Left lung (tissue), 10 donors: ENCODE data around the gene KRT32. TPM values are rescaled to one million over a fixed set of nuclear protein-coding genes. Genes with fewer than 3 reads are reported as not detected.

Source experiments
- ATAC-seq: fragments of 200-7000 bp; cut with Tn5 transposase; one replicate; pipeline ENCODE4 v1.9.1; 2020; ENCODE audit warnings: moderate library complexity
- DNase-seq, 4 donors: peaks; one replicate each; pipeline ENCODE4 v3.0.0-alpha.2; 2013 to 2020
- H3K27ac ChIP-seq, 2 donors: fragments of 200-600 bp; sonication (generic) in 1 of 2; one replicate each; pipeline versions ENCODE4 v1.5.0 to v1.8.0; 2020 to 2021
- H3K27me3 ChIP-seq, 2 donors: fragments of 200-600 bp; sonication (generic) in 1 of 2; one replicate each; pipeline versions ENCODE4 v1.5.0 to v1.8.0; 2020 to 2021
- H3K36me3 ChIP-seq, 2 donors: fragments of 200-600 bp; sonication (generic) in 1 of 2; one replicate each; pipeline versions ENCODE4 v1.5.0 to v1.8.0; 2020 to 2021
- H3K4me1 ChIP-seq, 2 donors: fragments of 200-600 bp; one replicate each; pipeline ENCODE4 v1.8.0; 2021
- H3K4me3 ChIP-seq, 2 donors: fragments of 200-600 bp; sonication (generic) in 1 of 2; one replicate each; pipeline versions ENCODE4 v1.5.0 to v1.8.0; 2020 to 2021; ENCODE audit warnings: mild to moderate bottlenecking in 1 of 2
- H3K9me3 ChIP-seq, 2 donors: fragments of 200-600 bp; sonication (generic) in 1 of 2; one replicate each; pipeline versions ENCODE4 v1.5.0 to v1.8.0; 2020 to 2021
- CTCF ChIP-seq, 2 donors: fragments of 200-600 bp; sonication (generic) in 1 of 2; IDR thresholded peaks; one replicate each; pipeline versions ENCODE4 v1.5.0 to v1.8.0; 2021; ENCODE audit warnings: antibody characterized with exemption in 2 of 2
- intact Hi-C, 2 donors: fragments of 100-400 bp; cut with DNase I; formaldehyde crosslinking; loops; one replicate each; pipeline versions ENCODE4 v1.11.2 to v1.14.2; 2022
- polyA plus RNA-seq, 6 donors: library from polyadenylated mRNA; unstranded; fragments of 120-200 nt; gene quantifications; one replicate each; pipeline ENCODE4 v1.2.1, GENCODE V29; 2013; ENCODE audit not compliant: insufficient read length in 6 of 6
- total RNA-seq, 2 donors: library from RNA; stranded (reverse); fragmentation: NEBNext Ultra II Directional; extraction: Animal tissue kit (Norgen Biotek cat#: 25700); gene quantifications; one replicate each; pipeline ENCODE4 v1.2.1, GENCODE V29; 2021
- donor health status: DM: no; HTN: yes; CAD: no.
- donor health status: DM: no; HTN: no; CAD: no.

Gene KRT32
- total and polyA plus RNA-seq, 8 donors: not detected

DNA sequence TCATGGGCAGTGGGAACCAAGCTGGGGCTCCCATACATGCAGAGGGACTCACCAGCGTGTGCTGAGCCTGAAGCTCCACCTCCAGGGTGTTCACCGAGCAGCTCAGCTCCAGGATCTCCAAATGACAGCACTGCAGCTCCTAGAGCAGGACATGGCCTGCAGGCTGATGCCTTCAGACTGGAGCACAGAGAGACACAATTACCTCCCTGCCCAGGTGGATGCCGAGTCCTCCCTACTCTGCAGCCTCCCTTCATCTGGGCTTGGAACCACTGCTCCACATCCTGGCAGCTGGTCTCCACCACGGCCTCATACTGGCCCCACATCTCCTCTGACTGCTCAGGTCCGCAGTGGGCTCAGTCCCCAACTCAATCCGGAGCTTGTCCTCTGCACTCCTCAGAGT lies 18.2 kb downstream of the KRT32 start:
- no peak overlapping the region for H3K4me3 ChIP-seq
- no peak for ATAC-seq

GRCh38 chr17:41448506-41448905 lies 18.7 kb downstream of the KRT32 start:
- Histone ChIP-seq H3K27ac (no peak overlapping the region), H3K27me3 (peaks cover 0 to 13% of the 10 kb centered on the region in 2 donors), H3K4me1 (no peaks in the 10 kb centered on the region), H3K4me3 (no peak overlapping the region), H3K9me3 (no peaks in the 10 kb centered on the region), H3K36me3 (no peaks in the 10 kb centered on the region)
- no peak for TF ChIP-seq CTCF (IDR thresholded peaks at IDR 0.05)
- intact Hi-C loops: no loop called here
- ATAC-seq: peak; percentile 19
- DNase-seq: no peak

More for the DNA sequence above, 18.2 kb downstream of the KRT32 start:
- Histone ChIP-seq H3K4me1 (no peaks in the 10 kb centered on the region), H3K36me3 (no peaks in the 10 kb centered on the region), H3K27ac (no peak overlapping the region), H3K27me3 (peaks cover 0 to 8% of the 10 kb centered on the region in 2 donors), H3K9me3 (no peaks in the 10 kb centered on the region)
- no peak for TF ChIP-seq CTCF (IDR thresholded peaks at IDR 0.05)
- intact Hi-C loops: no loop called here
- DNase-seq: no peak

GRCh38 chr17:41446806-41447205 lies 20.4 kb downstream of the KRT32 start:
- TF ChIP-seq CTCF (IDR thresholded peaks at IDR 0.05): no peak
- ATAC-seq (peak; percentile 27), DNase-seq (no peak)
- no peaks in the 10 kb centered on the region for H3K9me3 ChIP-seq
- no peaks in the 10 kb centered on the region for H3K36me3 ChIP-seq
- no peak overlapping the region for H3K27ac ChIP-seq
- H3K4me3 ChIP-seq: no peak overlapping the region
- no peaks in the 10 kb centered on the region for H3K4me1 ChIP-seq
- intact Hi-C loops: no loop called here
- peaks cover 0 to 25% of the 10 kb centered on the region in 2 donors for H3K27me3 ChIP-seq

GRCh38 chr17:41444640-41445039 lies 22.5 kb downstream of the KRT32 start:
- H3K27me3 ChIP-seq: peaks cover 0 to 31% of the 10 kb centered on the region in 2 donors
- H3K4me1 ChIP-seq: no peaks in the 10 kb centered on the region
- TF ChIP-seq CTCF (IDR thresholded peaks at IDR 0.05): no peak
- no peaks in the 10 kb centered on the region for H3K9me3 ChIP-seq
- no peaks in the 10 kb centered on the region for H3K36me3 ChIP-seq
- H3K27ac ChIP-seq: no peak overlapping the region
- intact Hi-C loops: no loop called here
- no peak for ATAC-seq
- no peak for DNase-seq
- H3K4me3 ChIP-seq: no peak overlapping the region

DNA sequence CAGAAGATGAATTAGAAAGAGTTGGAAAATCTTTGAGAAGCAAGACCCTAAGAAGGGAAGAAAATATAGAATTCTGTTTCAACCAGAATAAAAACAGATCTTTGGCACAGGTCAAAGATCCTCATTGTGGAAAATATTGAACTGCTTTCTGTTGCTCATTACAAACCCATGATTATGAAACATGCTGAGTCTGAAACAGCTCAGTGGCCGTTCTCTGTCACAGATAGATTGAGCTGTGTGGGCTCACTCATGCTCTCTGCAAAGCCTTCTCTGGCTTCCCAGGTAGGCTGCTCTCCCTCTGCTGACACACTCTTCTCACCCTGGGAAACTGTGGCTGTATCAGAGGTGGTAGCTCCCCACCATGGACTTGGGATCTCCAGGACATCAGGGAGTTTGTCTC lies 23.0 kb downstream of the KRT32 start:
- no peak for TF ChIP-seq CTCF (IDR thresholded peaks at IDR 0.05)
- Histone ChIP-seq H3K9me3 (no peaks in the 10 kb centered on the region), H3K27me3 (peaks cover 0 to 31% of the 10 kb centered on the region in 2 donors), H3K4me3 (no peak overlapping the region), H3K27ac (no peak overlapping the region), H3K4me1 (no peaks in the 10 kb centered on the region), H3K36me3 (no peaks in the 10 kb centered on the region)
- intact Hi-C loops: no loop called here
- no peak for ATAC-seq
- DNase-seq: no peak
